ENCODE data around the gene GMPR2. TPM values are rescaled to one million over a fixed set of nuclear protein-coding genes. Genes with fewer than 3 reads are reported as not detected.

Gene GMPR2
- total and polyA plus RNA-seq, 2 of the 13 experiments (the other 11 are each of a cell fraction or from before 2014, with no cell fraction given): 210 to 273 TPM

GRCh38 chr14:24232121-24232644 lies 546 bp upstream of the GMPR2 start, which contains the start of gene NEDD8 (continued):
- TF ChIP-seq ZNF414 (CRISPR knock-in tag; IDR thresholded peaks at IDR 0.05) (no peak), ZMAT3 (CRISPR knock-in tag; conservative IDR thresholded peaks at IDR 0.05) (no peak), CHD4 (IDR thresholded peaks at IDR 0.05; ENCODE audit: borderline replicate concordance, low read length) (no peak), DDIT3 (CRISPR knock-in tag; IDR thresholded peaks at IDR 0.05) (no peak), SPEN (CRISPR knock-in tag; IDR thresholded peaks at IDR 0.05; ENCODE audit: low read depth) (peak; percentile 29), KAT8 (CRISPR knock-in tag; IDR thresholded peaks at IDR 0.05) (peak; percentile 87), TOPORS (CRISPR knock-in tag; IDR thresholded peaks at IDR 0.05) (no peak; the same call in 1 of the 2 replicates), FOXP1 (IDR thresholded peaks at IDR 0.05) (no peak), FOXP1 (CRISPR knock-in tag; IDR thresholded peaks at IDR 0.05) (peak; percentile 16; the same call in 1 of the 2 replicates), ZNF772 (CRISPR knock-in tag; IDR thresholded peaks at IDR 0.05) (peak; percentile 99), ZNF274 (CRISPR knock-in tag; IDR thresholded peaks at IDR 0.05) (0 out of 2 replicates have a peak, but pooled peaks have one; percentile 85), FUBP1 (CRISPR knock-in tag; IDR thresholded peaks at IDR 0.05; ENCODE audit: borderline replicate concordance) (no peak; the same call in 1 of the 2 replicates), ZHX2 (IDR thresholded peaks at IDR 0.05; ENCODE audit: low read depth) (peak; percentile 49; the same call in 1 of the 2 replicates), ZHX2 (CRISPR knock-in tag; IDR thresholded peaks at IDR 0.05; ENCODE audit: borderline replicate concordance) (no peak), SETDB1 (CRISPR knock-in tag; IDR thresholded peaks at IDR 0.05; ENCODE audit: borderline replicate concordance) (no peak; the same call in 1 of the 2 replicates), ARNT (IDR thresholded peaks at IDR 0.05) (no peak), ZSCAN21 (CRISPR knock-in tag; IDR thresholded peaks at IDR 0.05; ENCODE audit: borderline replicate concordance) (peak; percentile 84; the same call in 1 of the 2 replicates), HCFC1 (IDR thresholded peaks at IDR 0.05; ENCODE audit: low read depth, low read length) (peak; percentile 98), ZFYVE20 (CRISPR knock-in tag; IDR thresholded peaks at IDR 0.05; ENCODE audit: borderline replicate concordance, low read depth) (no peak; the same call in 1 of the 2 replicates), E2F2 (CRISPR knock-in tag; IDR thresholded peaks at IDR 0.05; ENCODE audit: borderline replicate concordance) (no peak), POGZ (CRISPR knock-in tag; IDR thresholded peaks at IDR 0.05) (peak; percentile 92; the same call in 1 of the 2 replicates)
